HG03521 (cell line): ENCODE measurements around the gene TNFRSF13B.
"Not testable (repeated sequence)": the region's sequence is repeated elsewhere in the genome, so short reads cannot be mapped to it uniquely, and the experiment has no call there.

ENCODE experiments used
- ATAC-seq: cut with Tn5 transposase; IDR thresholded peaks from one replicate; pipeline ENCODE4 v1.9.1; 2021; ENCODE audit warnings: mild to moderate bottlenecking, moderate library complexity; ENCODE audit not compliant: unreplicated experiment

TNFRSF13B gene

DNA sequence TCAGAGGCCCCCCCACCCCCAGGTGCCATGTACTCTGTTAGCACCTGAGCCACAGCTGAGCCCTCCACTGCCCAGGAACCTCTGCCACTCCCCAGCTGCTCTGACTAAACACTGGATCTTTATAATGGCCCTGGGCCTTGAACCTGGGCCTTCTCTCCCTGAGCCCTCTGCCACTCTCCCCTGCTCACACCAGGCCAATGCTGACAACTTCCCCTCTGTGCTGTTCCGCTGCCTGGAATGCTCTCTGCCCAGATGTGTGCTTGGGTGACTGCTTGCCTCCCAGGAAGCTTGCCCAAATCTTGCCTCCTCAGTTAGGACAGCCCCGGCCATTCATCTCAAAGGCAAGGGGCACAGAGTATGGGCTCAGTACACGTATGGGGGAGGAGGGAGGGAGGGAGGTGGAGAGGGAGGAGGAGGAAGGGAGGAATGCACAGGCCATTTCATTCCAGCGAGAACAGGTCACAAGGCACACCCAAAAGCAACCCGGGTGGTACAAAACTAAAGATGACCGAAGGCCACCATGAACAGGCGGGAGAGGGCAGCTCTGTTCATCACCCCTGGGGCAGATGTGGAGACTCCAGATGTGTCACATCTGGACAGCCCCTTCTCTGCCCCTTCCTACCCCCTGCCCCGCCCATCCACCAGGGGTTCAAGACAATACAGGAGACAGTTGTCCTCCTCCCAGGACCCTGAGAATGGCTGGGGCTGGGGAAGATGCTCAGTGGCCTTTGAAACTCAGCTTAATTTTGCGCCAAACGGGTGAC is 15.3 kb upstream of the TNFRSF13B start:
- ATAC-seq, result no peak

DNA sequence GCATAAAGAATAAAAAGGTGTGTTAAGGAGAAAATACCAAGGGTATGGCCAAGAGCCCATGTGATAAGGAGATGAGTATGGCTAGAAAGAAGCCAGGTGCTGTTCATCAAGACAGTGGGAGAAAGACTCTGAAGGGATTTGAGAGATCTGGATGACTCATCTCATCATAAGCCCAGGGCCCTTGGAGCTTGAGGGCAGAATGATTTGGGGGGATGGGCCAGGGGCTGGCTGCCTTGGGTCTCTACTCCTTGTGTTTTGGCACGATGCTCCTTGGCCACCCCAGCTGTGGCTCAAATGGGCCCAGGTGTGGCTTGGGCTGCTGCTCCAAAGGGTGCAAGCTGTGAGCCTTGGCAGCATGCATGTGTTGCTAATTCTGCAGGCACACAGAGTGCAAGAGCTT is 14.5 kb upstream of the TNFRSF13B start:
- ATAC-seq, result no peak

GRCh38 chr17:16981928-16982327 is 10.0 kb upstream of the TNFRSF13B start:
- no peak for ATAC-seq

GRCh38 chr17:16980813-16981731 is 9.2 kb upstream of the TNFRSF13B start:
- no peak for ATAC-seq

DNA sequence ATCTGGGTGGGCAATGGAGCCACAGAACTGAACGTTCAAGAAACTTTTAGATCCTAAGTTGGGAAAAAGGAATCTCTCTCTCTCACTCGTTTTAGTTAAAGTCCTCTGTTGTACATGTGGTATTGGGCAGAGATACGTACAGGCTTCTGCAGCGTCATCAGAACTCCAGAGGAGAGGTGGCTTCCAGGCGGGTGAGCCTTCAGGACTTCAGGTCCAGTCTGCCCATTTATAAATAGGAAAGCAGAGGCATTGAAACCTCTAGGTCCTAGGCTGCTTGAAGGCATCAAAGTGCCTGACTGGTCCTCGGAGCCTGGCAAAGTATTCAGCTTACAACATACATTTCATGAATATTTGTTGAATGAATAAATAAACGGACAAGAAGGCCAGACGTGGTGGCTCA is 8.1 kb upstream of the TNFRSF13B start:
- no peak for ATAC-seq

DNA sequence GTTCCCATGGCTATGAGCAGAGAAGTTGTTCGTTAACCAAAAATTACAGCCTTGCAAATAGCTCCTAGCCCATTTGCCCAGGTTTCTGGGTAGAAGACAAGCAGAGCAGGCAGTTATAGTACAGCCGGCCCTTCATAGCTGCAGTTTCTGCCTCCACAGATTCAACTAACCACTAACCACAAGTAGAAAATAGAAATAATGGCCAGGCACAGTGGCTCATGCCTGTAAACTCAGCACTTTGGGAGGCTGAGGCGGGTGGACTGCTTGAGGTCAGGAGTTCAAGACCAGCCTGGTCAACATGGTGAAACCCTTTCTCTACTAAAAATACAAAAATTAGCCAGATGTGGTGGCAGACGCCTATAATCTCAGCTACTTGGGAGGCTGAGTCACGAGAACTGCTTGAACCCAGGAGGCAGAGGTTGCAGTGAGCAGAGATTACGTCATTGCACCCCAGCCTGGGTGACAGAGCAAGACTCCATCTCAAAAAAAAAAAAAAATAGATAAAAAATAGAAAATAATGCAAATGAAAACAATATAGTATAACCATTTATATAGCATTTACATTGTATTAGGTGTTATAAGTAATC is 7.4 kb upstream of the TNFRSF13B start:
- not testable (repeated sequence) for ATAC-seq

- no peak for ATAC-seq
Observed at GRCh38 chr17:16977932-16978331, 6.0 kb upstream of the TNFRSF13B start.

GRCh38 chr17:16976725-16977550 is 5.0 kb upstream of the TNFRSF13B start:
- ATAC-seq, result no peak

DNA sequence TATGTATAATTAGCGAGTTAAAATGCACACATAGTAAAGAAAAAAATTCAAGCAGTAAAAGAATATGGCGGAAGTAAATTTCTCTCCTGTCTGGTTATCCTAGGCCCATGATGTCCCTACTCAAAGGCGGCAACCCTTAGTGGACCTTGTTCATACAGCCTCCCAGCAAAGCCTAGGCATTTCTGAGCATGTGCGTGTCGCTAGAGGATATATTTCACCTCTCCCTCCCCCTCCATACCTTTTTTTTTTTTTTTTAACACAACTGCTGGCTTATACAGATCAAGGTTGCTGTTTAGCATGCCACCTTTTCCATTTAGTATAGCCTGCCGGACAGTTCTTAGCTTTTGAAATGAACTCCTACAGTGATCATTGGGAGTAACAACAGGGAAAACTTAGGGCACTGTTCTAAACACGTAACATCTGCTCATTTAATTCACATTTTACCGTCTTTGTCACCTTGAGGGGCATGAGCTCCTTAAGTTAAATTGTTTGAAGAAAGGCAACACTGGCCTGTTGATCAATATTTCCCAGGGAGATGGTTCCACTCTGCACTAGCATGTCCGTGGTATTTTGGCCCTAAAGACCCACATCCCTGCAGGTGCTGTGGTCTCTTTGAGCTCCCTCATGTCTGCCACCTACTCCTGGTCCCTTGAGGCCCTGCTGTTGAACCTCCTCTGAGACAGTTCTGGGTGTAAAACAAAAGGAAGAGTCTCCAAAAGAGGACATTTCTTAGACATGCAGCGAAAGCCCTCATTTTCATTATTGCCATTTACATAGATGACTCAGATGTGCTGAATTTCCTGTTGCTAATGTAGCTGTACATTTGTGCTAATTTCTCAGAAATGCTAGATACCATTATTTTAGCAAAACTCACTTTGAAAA is 4.1 kb upstream of the TNFRSF13B start:
- ATAC-seq, result no peak

DNA sequence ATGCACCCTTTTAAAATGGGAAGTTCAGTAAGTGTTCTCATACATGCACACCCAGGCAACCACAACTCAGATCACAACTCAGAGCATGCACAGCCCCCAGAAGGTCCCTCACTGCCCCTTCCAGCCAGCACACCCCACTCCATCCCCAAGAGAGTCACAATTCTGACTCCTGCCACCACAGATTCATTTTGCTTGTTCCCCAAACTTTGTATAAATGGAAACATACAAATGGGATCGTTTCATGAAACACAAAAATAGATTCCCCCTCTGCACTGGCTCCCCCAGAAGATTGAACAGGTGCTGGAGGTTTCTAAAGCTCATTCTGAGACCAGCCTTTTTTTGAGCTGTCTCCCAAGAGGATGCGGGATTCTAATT is 3.3 kb upstream of the TNFRSF13B start:
- no peak for ATAC-seq

DNA sequence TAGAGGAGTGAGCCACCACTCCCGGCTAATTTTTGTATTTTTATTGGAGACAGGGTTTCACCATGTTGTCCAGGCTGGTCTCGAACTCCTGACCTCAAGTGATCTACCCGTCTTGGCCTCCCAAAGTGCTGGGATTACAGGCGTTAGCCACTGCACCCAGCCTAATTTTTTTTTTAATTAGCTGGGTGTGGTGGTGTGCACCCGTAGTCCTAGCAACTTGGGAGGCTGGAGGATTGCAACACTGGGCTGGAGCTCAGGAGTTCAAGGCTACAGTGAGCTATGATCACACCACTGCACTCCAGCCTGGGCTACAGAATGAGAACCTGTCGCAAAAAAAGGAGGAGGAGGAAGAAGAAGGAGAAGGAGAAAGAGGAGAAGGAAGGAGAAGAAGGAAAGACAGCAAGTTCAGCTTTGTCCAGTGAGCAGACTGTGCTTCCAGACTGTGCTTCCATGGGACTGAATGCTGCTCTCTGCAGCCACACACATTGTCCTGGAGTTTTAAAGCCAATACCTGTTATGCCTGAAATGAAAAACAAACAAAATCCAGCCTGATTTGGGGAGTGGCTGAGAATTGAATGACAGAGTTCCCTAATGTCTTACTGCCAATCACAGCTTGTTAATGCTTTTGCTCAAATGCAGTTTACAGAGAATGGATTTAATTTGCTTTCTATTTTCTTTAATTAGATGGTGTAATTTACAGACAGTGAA is 2.8 kb upstream of the TNFRSF13B start:
- no peak for ATAC-seq

DNA sequence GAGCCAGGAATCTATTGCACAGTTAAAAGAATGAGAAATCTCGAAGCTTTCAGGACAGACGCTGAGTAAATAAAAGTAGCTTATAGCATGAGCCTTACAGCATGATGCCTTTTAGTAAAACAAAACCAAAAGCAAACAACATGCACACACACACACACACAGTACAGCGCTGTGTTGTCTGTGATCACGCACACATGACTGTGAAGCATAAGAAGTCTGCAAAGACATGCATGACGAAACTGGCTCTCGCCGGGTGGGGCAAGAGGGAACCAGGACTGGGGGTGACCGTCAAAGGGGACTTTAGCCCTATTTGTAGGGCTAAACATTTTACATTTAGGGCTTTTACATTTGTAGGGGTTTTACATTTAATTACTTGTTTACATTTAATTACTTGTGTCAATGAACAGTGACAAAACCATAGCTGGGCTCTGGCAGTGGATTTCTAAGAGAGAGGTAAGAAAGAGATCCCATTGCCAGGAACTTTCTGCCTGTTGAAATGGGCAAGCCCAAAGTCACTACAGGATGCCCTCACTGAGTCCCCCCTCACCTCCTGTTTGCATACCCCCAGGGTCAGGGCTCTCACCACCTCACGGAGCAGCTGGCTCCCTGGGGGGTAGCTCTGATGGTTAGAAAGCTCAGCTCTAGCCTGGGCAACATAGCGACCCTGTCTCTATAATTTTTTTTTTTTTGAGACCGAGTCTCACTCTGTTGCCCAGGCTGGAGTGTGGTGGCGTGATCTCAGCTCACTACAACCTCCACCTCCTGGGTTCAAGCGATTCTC is 2.0 kb upstream of the TNFRSF13B start:
- peak; percentile 24 for ATAC-seq

DNA sequence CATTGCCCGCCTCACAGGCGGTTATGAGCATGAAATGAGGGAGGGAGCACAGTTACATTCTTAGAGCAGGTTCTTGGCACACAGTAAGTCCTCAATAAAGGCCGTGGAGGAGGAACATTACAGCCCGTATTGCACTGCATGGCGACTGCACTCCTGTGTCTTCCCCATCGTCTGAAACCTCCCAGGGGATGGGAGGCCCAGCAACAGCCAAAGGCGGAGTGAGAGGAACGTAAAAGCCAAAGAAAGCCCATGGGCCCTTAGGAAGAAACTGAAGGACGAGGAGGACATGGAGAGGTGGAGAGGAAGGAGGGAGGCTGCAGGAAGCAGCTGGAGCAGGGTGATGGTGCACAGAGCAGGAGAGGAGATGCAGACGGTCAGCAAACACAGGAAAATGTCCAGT is 1.1 kb upstream of the TNFRSF13B start:
- ATAC-seq, result not testable (repeated sequence)

- no peak for ATAC-seq
Observed at GRCh38 chr17:16972346-16972745, 428 bp upstream of the TNFRSF13B start.

GRCh38 chr17:16969931-16970906 is 1.7 kb downstream of the TNFRSF13B start:
- ATAC-seq, result no peak

- ATAC-seq, result no peak
Observed at GRCh38 chr17:16968786-16969185, 3.1 kb downstream of the TNFRSF13B start.

GRCh38 chr17:16962804-16963203 is 9.1 kb downstream of the TNFRSF13B start:
- no peak for ATAC-seq
